GM18861 (cell line): Measurements from ENCODE around the gene BPIFA1.

Experiments
- ATAC-seq: cut with Tn5 transposase; IDR thresholded peaks from one replicate; pipeline ENCODE4 v1.9.1; 2021; ENCODE audit not compliant: unreplicated experiment

Gene BPIFA1

DNA sequence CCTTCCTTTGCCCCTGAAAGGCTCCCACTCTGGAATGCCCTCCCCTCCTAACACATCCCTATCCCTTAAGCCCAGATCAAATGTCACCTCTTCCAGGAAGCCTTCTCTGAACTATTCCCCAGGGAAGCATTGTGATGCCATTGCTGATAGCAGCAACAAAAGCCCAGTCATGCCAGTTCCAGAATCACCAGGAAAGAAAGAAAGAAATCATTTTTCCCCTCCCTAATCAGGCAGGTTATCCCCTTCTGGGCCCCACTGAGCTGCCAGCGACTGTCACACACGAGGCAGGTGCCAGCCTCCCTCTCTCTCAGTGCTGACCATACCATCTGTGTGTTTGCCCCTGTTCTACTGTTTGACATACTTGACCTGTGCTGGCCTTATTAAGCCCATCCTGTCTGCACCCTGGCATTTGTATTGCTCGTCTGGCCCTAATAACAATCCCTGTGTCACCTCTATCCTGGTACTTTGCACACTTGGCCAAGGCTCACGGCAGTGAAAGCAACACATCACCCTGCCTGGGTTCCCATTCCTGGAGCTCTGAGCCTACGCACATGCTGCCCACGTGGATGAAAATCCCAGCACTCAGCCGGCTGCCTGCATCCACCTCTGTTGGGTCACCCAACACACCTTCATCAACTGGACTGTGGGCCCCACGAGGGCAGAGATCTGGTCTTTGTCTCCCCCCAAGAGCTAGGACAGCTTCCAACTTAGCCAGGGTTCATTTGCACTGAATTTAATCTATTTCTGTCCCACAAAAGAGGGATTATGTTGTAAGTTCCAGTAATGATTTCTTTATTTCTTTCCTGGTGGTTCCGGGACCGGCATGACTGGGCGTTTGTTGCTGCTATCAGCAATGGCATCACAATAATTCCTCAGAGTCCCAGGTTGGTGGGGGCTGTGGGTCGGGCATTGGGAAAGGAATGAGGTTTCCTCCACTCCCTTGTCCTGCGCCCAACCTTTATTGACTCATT is 42.0 kb downstream of the BPIFA1 start:
- no peak for ATAC-seq

DNA sequence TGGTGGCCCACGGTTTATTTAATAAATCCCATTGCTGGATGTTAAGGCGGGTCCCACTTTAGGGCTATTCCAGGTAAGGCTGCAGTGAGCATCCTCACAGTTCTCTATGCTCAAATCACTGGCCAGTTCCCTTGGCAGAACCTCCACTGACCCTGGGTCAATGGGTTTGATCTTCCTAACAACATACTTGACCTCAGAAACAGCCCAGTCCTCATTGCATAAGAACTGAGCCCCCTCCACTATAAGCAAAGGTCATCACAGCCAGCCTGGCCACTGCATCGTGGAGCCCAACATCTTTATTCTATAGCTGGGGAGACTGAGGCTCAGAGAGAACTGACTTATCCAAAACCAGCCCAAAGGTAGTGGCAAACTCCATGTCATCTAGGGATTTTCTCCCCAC is 42.9 kb downstream of the BPIFA1 start:
- ATAC-seq, result no peak

- no peak for ATAC-seq
Observed at GRCh38 chr20:33279261-33279910, 43.6 kb downstream of the BPIFA1 start.

- no peak for ATAC-seq
Observed at GRCh38 chr20:33280000-33280680, 44.3 kb downstream of the BPIFA1 start.

GRCh38 chr20:33280775-33281174 is 45.0 kb downstream of the BPIFA1 start:
- no peak for ATAC-seq

DNA sequence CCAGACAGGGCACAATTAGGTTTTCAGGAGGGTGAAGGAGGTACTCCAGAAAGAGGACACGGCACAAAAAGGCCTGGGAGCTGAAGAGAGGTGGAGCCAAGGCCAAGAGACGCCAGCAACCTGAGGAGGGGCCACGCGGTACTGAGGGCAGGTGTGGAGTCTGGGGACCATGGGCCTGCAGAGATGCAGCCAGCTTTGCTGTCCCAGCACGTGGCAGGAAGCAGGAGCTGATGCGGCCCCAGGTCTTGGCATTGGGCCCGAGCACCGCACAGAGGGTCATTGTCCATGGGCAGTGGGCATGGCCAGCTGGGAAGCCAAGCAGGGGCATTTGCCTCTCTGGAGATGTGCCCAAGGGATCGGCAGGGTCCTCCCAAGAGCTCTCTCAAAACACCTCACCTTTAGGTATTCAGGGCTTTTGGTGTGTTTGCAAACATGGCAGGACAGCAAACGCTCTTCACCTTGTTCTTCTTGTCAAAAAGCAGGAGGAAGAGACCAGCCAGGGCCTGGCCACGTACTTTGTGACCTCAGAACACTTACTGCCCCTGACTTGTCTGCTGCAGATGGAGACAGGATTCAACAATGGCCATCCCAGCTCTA is 45.9 kb downstream of the BPIFA1 start:
- ATAC-seq, result no peak

- ATAC-seq, result no peak
Observed at GRCh38 chr20:33282196-33282934, 46.6 kb downstream of the BPIFA1 start.

DNA sequence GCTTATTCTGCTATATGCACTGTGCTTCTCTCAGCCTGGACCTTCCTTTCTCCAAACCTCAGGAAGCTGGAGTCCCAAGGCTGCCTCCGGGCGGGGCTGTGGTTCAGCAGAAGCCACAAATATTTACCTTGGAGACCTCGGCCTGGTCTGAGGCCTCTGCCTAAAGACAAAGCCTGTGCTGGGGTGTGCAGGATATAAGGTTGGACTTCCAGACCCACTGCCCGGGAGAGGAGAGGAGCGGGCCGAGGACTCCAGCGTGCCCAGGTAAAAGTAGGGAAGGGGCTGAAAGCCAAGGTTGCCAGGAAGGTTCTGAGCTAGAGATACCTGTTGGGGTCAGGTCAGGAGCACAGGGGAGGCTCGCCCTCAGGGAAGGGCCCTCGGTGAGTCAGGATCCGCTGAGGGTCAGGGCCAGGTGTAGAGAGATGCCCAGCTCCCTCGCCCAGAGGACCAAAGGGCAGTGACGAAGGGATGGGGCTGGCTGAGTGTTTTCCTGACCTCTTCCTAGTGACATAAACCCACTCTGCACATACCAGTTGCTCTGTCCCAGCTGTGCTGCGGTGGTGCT is 47.3 kb downstream of the BPIFA1 start, which contains the start of gene BPIFB1:
BPIFB1 (plus strand) TSS at position 224 of the 565 bp plus-strand sequence. CDS start 2,860 bp downstream, outside the sequence.
- ATAC-seq, result no peak

DNA sequence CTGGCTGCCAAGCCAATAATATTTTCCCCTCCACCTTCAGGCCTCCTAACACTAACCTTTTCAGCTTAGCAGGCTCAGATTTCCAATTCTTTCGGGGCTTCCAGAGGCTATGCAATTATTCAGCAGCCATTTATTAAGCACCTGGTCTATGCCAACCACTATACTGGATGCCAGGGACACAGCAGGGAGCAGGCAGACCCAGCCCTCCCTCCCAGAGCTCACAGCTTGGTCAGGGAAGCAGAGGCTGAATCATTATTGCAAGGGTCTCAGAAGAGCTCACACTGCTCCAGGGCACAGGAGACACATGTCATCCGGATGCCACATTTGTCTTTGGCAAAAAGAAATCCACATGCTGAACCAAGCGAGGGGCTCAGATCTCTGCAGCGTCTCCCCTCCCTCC is 48.5 kb downstream of the BPIFA1 start:
- ATAC-seq, result no peak

DNA sequence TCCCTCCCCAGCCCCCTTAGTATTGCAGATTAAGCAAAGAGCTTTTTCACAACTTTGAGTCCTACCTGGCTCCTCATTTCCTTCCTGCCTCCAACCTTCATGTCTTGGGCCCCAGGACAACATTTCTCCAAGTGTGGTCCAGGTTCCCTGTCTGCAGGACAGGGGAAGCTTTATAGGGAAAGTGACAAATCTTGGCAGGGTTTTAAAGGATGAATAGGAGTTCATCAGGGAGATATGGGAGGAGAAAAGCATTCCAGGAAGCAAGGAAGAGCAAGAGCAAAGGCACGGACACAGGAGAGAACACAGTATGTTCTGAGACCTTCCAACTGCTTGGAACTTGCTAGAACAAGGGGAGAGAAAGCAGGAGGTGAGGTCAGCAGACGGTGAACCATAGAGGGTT is 49.1 kb downstream of the BPIFA1 start:
- no peak for ATAC-seq

DNA sequence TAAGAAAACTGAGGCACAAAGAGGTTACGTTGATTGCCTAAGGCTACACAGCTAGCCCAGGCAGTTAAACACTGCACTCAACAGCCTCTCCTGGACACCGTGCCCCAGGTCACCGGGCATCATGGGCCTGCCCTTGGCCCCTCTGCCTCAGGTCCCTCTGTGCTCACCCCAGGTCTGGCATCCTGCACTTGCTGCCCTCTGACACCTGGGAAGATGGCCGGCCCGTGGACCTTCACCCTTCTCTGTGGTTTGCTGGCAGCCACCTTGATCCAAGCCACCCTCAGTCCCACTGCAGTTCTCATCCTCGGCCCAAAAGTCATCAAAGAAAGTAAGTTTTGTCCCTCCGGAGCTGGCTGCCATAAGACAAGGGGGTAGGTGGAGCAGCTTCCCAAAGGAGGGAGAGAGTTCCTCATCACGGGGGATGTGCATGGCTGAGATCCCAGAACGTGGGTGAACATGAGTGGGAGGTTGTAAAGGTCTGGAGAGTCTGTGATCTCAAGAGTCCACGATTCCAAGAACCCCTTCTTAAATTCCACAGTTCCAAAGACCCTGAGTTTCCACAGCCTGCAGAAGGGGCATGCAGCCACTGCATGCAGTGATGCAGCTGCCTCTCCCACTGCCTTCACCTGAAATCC is 50.2 kb downstream of the BPIFA1 start:
- ATAC-seq, result no peak

- no peak for ATAC-seq
Observed at GRCh38 chr20:33287884-33288283, 52.1 kb downstream of the BPIFA1 start.

GRCh38 chr20:33290852-33291251 is 55.1 kb downstream of the BPIFA1 start:
- ATAC-seq, result no peak

GRCh38 chr20:33291416-33291815 is 55.6 kb downstream of the BPIFA1 start:
- no peak for ATAC-seq

DNA sequence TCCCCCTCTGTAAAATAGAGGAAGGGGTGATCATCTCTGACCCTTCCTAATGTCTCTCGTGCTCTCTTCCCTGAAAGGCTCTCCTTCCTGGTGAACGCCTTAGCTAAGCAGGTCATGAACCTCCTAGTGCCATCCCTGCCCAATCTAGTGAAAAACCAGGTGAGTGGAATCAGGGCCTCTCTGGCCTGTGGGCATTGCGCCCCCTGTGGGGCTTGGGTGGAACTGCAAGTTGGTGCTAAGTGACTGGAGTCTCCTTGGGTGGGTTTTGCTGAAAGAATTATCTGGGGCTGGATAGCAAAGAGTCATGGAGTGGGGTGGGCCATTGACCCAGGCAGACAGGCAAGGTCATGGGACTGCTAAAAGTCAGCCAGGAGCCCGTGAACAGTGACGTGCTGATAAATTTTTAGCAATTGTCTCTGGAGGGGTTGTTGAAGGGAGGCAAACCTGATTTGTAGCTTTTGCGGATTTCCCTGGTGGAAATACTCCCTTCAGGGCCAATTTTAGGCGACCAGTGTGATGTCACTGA is 56.1 kb downstream of the BPIFA1 start:
- ATAC-seq, result no peak
